ENCODE results near the gene ADAMTS9.

- no peak for TF ChIP-seq POLR2A (IDR thresholded peaks at IDR 0.05)
- TF ChIP-seq CTCF (IDR thresholded peaks at IDR 0.05) = no peak
Measured at GRCh38 chr3:64612916-64613526, 74.8 kb downstream of the ADAMTS9 start.

Measured in heart left ventricle (tissue), 13 donors.